H1 (cell line): Measurements from ENCODE around the gene IQCF2.

Experiments used
- EGR1 ChIP-seq: IDR thresholded peaks from 2 replicates; pipeline ENCODE4 v1.6.1; 2011; ENCODE audit warnings: low read depth, low read length, borderline replicate concordance
- EZH2 ChIP-seq: fragments of 200-600 bp; sonication (generic); IDR thresholded peaks from 2 replicates; pipeline ENCODE4 v1.7.1; 2012; ENCODE audit warnings: low read depth, mild to moderate bottlenecking, moderate library complexity, low read length, inconsistent platforms; ENCODE audit not compliant: severe bottlenecking
- FOSL1 ChIP-seq: IDR thresholded peaks from 2 replicates; pipeline ENCODE4 v1.6.1; 2011; ENCODE audit warnings: mild to moderate bottlenecking, low read depth, low read length, moderate library complexity; ENCODE audit not compliant: insufficient read depth
- GABPA ChIP-seq: IDR thresholded peaks from 2 replicates; pipeline ENCODE4 v1.6.1; 2011; ENCODE audit warnings: mild to moderate bottlenecking, low read length, moderate library complexity, borderline replicate concordance; ENCODE audit not compliant: insufficient read depth
- JUN ChIP-seq: IDR thresholded peaks from 2 replicates; pipeline ENCODE4 v1.6.1; 2011; ENCODE audit warnings: low read depth, mild to moderate bottlenecking, improper control_type of control experiment, low read length
- POLR2A ChIP-seq, 2 experiments: IDR thresholded peaks; 1 replicate in 1 of 2; 2 replicates in 1 of 2; pipeline ENCODE4 v1.6.1; 2011; ENCODE audit warnings: low read depth in 2 of 2, low read length in 2 of 2, mild to moderate bottlenecking in 2 of 2; ENCODE audit errors: control extremely low read depth in 1 of 2
- POLR2AphosphoS5 ChIP-seq: IDR thresholded peaks from 2 replicates; pipeline ENCODE4 v1.6.1; 2011; ENCODE audit warnings: low read depth, low read length
- RXRA ChIP-seq: IDR thresholded peaks from 2 replicates; pipeline ENCODE4 v1.6.1; 2011; ENCODE audit warnings: low read depth, mild to moderate bottlenecking, low read length, moderate library complexity; ENCODE audit not compliant: insufficient read depth
- SP4 ChIP-seq: IDR thresholded peaks from 2 replicates; pipeline ENCODE4 v1.6.1; 2012; ENCODE audit warnings: low read length, inconsistent platforms
- TF ChIP-seq, protein P1 (sequence below): IDR thresholded peaks from 2 replicates; pipeline ENCODE4 v1.6.1; 2012; ENCODE audit warnings: inconsistent platforms
- TF ChIP-seq, protein P2 (sequence below), 3 experiments: IDR thresholded peaks; 1 replicate in 2 of 3; 2 replicates in 1 of 3; pipeline versions ENCODE4 v1.5.1 to v1.6.1; 2011; ENCODE audit warnings: low read length in 3 of 3, mild to moderate bottlenecking in 3 of 3, inconsistent platforms in 2 of 3, low read depth in 1 of 3, moderate library complexity in 1 of 3; ENCODE audit not compliant: insufficient read depth in 1 of 3; ENCODE audit errors: control extremely low read depth in 1 of 3
- TF ChIP-seq, protein P3 (sequence below): IDR thresholded peaks from 2 replicates; pipeline ENCODE4 v1.6.1; 2012; ENCODE audit warnings: low read length, inconsistent platforms
- TF ChIP-seq, protein P4 (sequence below): IDR thresholded peaks from 2 replicates; pipeline ENCODE4 v1.6.1; 2012; ENCODE audit warnings: inconsistent platforms

DNA sequence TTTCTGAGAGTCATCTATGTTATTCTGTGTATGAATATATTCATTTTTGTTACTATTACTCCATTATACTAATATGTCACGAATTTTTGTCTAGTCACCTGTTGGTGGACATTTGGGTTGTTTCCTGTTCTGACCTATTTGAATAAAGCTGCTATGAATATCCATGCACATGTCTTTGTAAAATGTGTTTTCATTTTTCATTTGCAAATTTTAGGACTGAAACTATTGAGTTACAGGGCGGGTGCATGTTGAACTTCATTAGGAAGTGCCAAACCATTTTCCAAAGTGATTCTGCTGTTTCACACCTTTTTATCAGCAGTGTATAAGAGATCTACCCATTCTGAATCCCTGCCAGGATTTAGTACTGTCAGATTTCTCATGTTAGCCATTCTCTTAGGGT is 44.7 kb upstream of the IQCF2 start:
- TF ChIP-seq, protein P1, sequence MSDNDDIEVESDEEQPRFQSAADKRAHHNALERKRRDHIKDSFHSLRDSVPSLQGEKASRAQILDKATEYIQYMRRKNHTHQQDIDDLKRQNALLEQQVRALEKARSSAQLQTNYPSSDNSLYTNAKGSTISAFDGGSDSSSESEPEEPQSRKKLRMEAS, result no peak
- TF ChIP-seq EZH2 (no peak), POLR2AphosphoS5 (no peak), RXRA (no peak), JUN (no peak), SP4 (no peak), EGR1 (no peak), FOSL1 (no peak), POLR2A (IDR thresholded peaks at IDR 0.05; ENCODE audit: control extremely low read depth in 1 of 2, low read depth in 2 of 2, low read length in 2 of 2) (no peak), GABPA (no peak)
- TF ChIP-seq, protein P2, sequence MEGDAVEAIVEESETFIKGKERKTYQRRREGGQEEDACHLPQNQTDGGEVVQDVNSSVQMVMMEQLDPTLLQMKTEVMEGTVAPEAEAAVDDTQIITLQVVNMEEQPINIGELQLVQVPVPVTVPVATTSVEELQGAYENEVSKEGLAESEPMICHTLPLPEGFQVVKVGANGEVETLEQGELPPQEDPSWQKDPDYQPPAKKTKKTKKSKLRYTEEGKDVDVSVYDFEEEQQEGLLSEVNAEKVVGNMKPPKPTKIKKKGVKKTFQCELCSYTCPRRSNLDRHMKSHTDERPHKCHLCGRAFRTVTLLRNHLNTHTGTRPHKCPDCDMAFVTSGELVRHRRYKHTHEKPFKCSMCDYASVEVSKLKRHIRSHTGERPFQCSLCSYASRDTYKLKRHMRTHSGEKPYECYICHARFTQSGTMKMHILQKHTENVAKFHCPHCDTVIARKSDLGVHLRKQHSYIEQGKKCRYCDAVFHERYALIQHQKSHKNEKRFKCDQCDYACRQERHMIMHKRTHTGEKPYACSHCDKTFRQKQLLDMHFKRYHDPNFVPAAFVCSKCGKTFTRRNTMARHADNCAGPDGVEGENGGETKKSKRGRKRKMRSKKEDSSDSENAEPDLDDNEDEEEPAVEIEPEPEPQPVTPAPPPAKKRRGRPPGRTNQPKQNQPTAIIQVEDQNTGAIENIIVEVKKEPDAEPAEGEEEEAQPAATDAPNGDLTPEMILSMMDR (IDR thresholded peaks at IDR 0.05; ENCODE audit: control extremely low read depth in 1 of 3, insufficient read depth in 1 of 3, low read depth in 1 of 3, low read length in 3 of 3), result no peak
- TF ChIP-seq, protein P3, sequence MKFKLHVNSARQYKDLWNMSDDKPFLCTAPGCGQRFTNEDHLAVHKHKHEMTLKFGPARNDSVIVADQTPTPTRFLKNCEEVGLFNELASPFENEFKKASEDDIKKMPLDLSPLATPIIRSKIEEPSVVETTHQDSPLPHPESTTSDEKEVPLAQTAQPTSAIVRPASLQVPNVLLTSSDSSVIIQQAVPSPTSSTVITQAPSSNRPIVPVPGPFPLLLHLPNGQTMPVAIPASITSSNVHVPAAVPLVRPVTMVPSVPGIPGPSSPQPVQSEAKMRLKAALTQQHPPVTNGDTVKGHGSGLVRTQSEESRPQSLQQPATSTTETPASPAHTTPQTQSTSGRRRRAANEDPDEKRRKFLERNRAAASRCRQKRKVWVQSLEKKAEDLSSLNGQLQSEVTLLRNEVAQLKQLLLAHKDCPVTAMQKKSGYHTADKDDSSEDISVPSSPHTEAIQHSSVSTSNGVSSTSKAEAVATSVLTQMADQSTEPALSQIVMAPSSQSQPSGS, result no peak
- TF ChIP-seq, protein P4, sequence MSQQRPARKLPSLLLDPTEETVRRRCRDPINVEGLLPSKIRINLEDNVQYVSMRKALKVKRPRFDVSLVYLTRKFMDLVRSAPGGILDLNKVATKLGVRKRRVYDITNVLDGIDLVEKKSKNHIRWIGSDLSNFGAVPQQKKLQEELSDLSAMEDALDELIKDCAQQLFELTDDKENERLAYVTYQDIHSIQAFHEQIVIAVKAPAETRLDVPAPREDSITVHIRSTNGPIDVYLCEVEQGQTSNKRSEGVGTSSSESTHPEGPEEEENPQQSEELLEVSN, result no peak
